IMR-90 (cell line): ENCODE results near the gene INO80. TPM values are rescaled to one million over a fixed set of nuclear protein-coding genes. Genes with fewer than 3 reads are reported as not detected.

Experiments
- ATAC-seq: fragments of 200-7000 bp; cut with Tn5 transposase; 2 replicates; pipeline ENCODE4 v1.9.1; 2020; ENCODE audit warnings: low read depth, mild to moderate bottlenecking, moderate library complexity
- BruUV-seq: library from RNA; stranded (reverse); fragments of 400-500 nt; replicated peaks from 2 replicates; lab custom pipeline; 2021; lab: Mats Ljungman, UMichigan
- CTCF ChIA-PET: fragments of 300-600 bp; formaldehyde crosslinking; extraction: SDS; loops from one replicate; lab custom pipeline; 2021; ENCODE audit warnings: antibody characterized with exemption; lab: Yijun Ruan, JAX
- POLR2A ChIA-PET: fragments of 300-600 bp; sonication (Branson Sonifier 250); formaldehyde crosslinking; loops from one replicate; lab custom pipeline; 2022; ENCODE audit warnings: antibody characterized with exemption; ENCODE audit not compliant: unreplicated experiment; lab: Charles Lee
- DNase-seq: peaks from one replicate; pipeline ENCODE4 v3.0.0; 2013
- H2AFZ ChIP-seq: replicated peaks from 2 replicates; pipeline ENCODE3; 2013; ENCODE audit warnings: low read length, mild to moderate bottlenecking; ENCODE audit not compliant: poor library complexity
- H2AK5ac ChIP-seq: 2 replicates; pipeline ENCODE4 v1.6.1; 2013; ENCODE audit warnings: low read depth, low read length, inconsistent platforms
- H2AK9ac ChIP-seq: replicated peaks from 2 replicates; pipeline ENCODE3; 2013; ENCODE audit warnings: mild to moderate bottlenecking, low read depth, low read length, moderate library complexity; ENCODE audit not compliant: poor library complexity
- H2BK120ac ChIP-seq: 2 replicates; pipeline ENCODE4 v1.6.1; 2013; ENCODE audit warnings: low read depth, low read length, inconsistent platforms
- H2BK15ac ChIP-seq: 3 replicates; pipeline ENCODE4 v1.6.1; 2013; ENCODE audit warnings: low read depth, low read length, inconsistent platforms
- H2BK20ac ChIP-seq: 2 replicates; pipeline ENCODE4 v1.6.1; 2013; ENCODE audit warnings: low read depth, mild to moderate bottlenecking, inconsistent platforms, low read length, moderate library complexity
- H2BK5ac ChIP-seq: 2 replicates; pipeline ENCODE4 v1.6.1; 2013; ENCODE audit warnings: mild to moderate bottlenecking, low read depth, low read length, inconsistent platforms; ENCODE audit not compliant: poor library complexity, severe bottlenecking
- H3K14ac ChIP-seq: replicated peaks from 2 replicates; pipeline ENCODE4 v1.6.1; 2013; ENCODE audit warnings: low read depth, low read length, inconsistent platforms
- H3K18ac ChIP-seq: 2 replicates; pipeline ENCODE4 v1.6.1; 2013; ENCODE audit warnings: low read depth, low read length, control low read depth
- H3K23ac ChIP-seq: 2 replicates; pipeline ENCODE4 v1.6.1; 2013; ENCODE audit warnings: low read depth, low read length, inconsistent platforms
- H3K27ac ChIP-seq: 2 replicates; pipeline ENCODE4 v1.5.1; 2013; ENCODE audit warnings: mild to moderate bottlenecking, control low read depth, low read length; ENCODE audit not compliant: insufficient read depth
- H3K27me3 ChIP-seq: 2 replicates; pipeline ENCODE4 v1.6.1; 2013; ENCODE audit warnings: low read length; ENCODE audit not compliant: control insufficient read depth, insufficient read depth
- H3K36me3 ChIP-seq: 2 replicates; pipeline ENCODE4 v1.6.1; 2013; ENCODE audit warnings: low read length, mixed read lengths; ENCODE audit not compliant: control insufficient read depth, insufficient read depth
- H3K4ac ChIP-seq: 2 replicates; pipeline ENCODE4 v1.6.1; 2013; ENCODE audit warnings: low read depth, low read length, inconsistent platforms
- H3K4me1 ChIP-seq: 2 replicates; pipeline ENCODE4 v1.6.1; 2013; ENCODE audit warnings: low read length, mixed read lengths; ENCODE audit not compliant: control insufficient read depth, insufficient read depth
- H3K4me2 ChIP-seq: 2 replicates; pipeline ENCODE4 v1.6.1; 2013; ENCODE audit warnings: low read depth, mild to moderate bottlenecking, control low read depth, low read length, moderate library complexity
- H3K4me3 ChIP-seq: 2 replicates; pipeline ENCODE4 v1.5.1; 2013; ENCODE audit warnings: low read depth, mild to moderate bottlenecking, control low read depth, low read length, moderate library complexity; ENCODE audit not compliant: insufficient read depth
- H3K56ac ChIP-seq: 2 replicates; pipeline ENCODE4 v1.6.1; 2013; ENCODE audit warnings: low read length, inconsistent platforms; ENCODE audit not compliant: insufficient read depth; ENCODE audit errors: extremely low read depth
- H3K79me1 ChIP-seq, 2 experiments: 2 replicates each; pipeline ENCODE4 v1.6.1; 2013; ENCODE audit warnings: low read length in 2 of 2, inconsistent platforms in 1 of 2, low read depth in 1 of 2
- H3K9ac ChIP-seq: 2 replicates; pipeline ENCODE4 v1.6.1; 2013; ENCODE audit warnings: low read depth, low read length, control low read depth
- H3K9me1 ChIP-seq: 2 replicates; pipeline ENCODE4 v1.6.1; 2013; ENCODE audit warnings: low read length, inconsistent platforms; ENCODE audit not compliant: insufficient read depth
- H3K9me3 ChIP-seq: 2 replicates; pipeline ENCODE4 v1.6.1; 2013; ENCODE audit warnings: low read length; ENCODE audit not compliant: control insufficient read depth, insufficient read depth
- H4K20me1 ChIP-seq: 2 replicates; pipeline ENCODE4 v1.6.1; 2013; ENCODE audit warnings: low read length, inconsistent platforms; ENCODE audit not compliant: insufficient read depth
- H4K5ac ChIP-seq: 2 replicates; pipeline ENCODE4 v1.6.1; 2013; ENCODE audit warnings: mild to moderate bottlenecking, low read depth, low read length, control low read depth
- H4K8ac ChIP-seq, 2 experiments: 2 replicates each; pipeline ENCODE4 v1.6.1; 2013; ENCODE audit warnings: low read depth in 2 of 2, low read length in 2 of 2, control low read depth in 1 of 2, inconsistent platforms in 1 of 2
- H4K91ac ChIP-seq: 2 replicates; pipeline ENCODE4 v1.6.1; 2013; ENCODE audit warnings: low read depth, low read length, inconsistent platforms; ENCODE audit not compliant: insufficient read depth
- CHD1 ChIP-seq: IDR thresholded peaks from 2 replicates; pipeline ENCODE4 v1.6.1; 2012; ENCODE audit warnings: low read depth, low read length, improper control_type of control experiment
- MAFK ChIP-seq: IDR thresholded peaks from 2 replicates; pipeline ENCODE4 v1.6.1; 2012; ENCODE audit warnings: low read depth, low read length, improper control_type of control experiment
- WGBS, 2 experiments: methylation state at CpG; one replicate each; pipeline versions ENCODE4 v1.1.5 to v1.1.7; 2013; ENCODE audit warnings: missing lambda C conversion rate in 2 of 2; ENCODE audit not compliant: insufficient read length in 1 of 2; ENCODE audit errors: extremely low coverage in 2 of 2; 5-methylcytosine and 5-hydroxymethylcytosine counted together
- dilution Hi-C: fragments of 300-500 bp; cut with HindIII; formaldehyde crosslinking; loops from one replicate; pipeline ENCODE4 v1.14.3; 2018; ENCODE audit warnings: low sequenced_read_pairs; ENCODE audit not compliant: unreplicated experiment
- in situ Hi-C: fragments of 300-500 bp; cut with MboI; formaldehyde crosslinking; loops from 3 replicates; pipeline ENCODE4 v1.14.3; 2019; ENCODE audit warnings: low sequenced_read_pairs, inconsistent platforms, mixed read lengths
- intact Hi-C: fragments of 100-400 bp; cut with micrococcal nuclease; formaldehyde crosslinking; loops from 2 replicates; pipeline ENCODE4 v1.10.0; 2022
- polyA plus RNA-seq, 3 experiments: library from polyadenylated mRNA; depleted of rRNA; stranded (reverse); fragments of >200 nt; gene quantifications; 2 replicates each; pipeline ENCODE4 v1.2.3, GENCODE V29; 2012; ENCODE audit warnings: low replicate concordance in 1 of 3
- total RNA-seq: library from RNA; depleted of rRNA; stranded (reverse); fragments of >200 nt; gene quantifications from 2 replicates; pipeline ENCODE4 v1.2.3, GENCODE V29; 2012

Gene INO80
- total and polyA plus RNA-seq, 2 of the 4 experiments (the other 2 are of a cell fraction) = 6.0 to 13.3 TPM

DNA sequence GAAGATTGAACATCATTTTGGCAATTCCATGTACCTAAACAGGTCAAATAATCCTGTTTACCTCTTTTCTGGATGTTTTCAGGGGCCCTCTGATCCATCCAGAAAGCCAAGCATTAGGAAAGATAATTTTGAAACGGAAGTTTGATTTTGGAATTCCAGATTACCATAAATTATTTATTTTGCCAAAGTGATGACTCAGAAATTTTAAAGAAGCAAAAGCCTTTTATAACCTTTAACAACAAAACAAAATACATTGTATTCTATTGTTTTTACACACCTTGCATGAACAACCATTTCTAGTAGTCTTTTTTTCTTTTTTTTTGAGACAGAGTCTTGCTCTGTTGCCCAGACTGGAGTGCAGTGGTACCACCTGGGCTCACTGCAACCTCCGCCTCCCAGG lies 32.0 kb upstream of the INO80 start:
- WGBS, 2 experiments = 86% methylated on average over 1 of the region's 2 CpGs; no CpG with 5 or more reads in 1 of the 2 experiments
- intact Hi-C loops = no loop called here

More for the DNA sequence above, 32.0 kb upstream of the INO80 start:
- Histone ChIP-seq H3K56ac (no peak overlapping the region), H3K27me3 (no peaks in the 10 kb centered on the region), H3K9ac (no peak overlapping the region), H3K4me3 (no peak overlapping the region), H3K79me1 (no peaks in the 10 kb centered on the region), H3K9me3 (no peaks in the 10 kb centered on the region), H3K27ac (no peak overlapping the region), H4K91ac (no peak overlapping the region), H3K4ac (no peak overlapping the region), H3K9me1 (peaks cover 5% of the 10 kb centered on the region; the same call in 1 of the 2 replicates), H3K23ac (no peak overlapping the region), H2BK120ac (peak overlapping the region; percentile 32; the same call in 1 of the 2 replicates), H3K14ac (no peak overlapping the region), H3K36me3 (no peaks in the 10 kb centered on the region), H2BK15ac (no peak overlapping the region), H4K8ac (no peak overlapping the region), H3K18ac (no peak overlapping the region), H2AFZ (no peak overlapping the region), H2BK20ac (peak overlapping the region; percentile 24; the same call in 1 of the 2 replicates), H2AK9ac (no peak overlapping the region), H3K4me2 (no peak overlapping the region), H2AK5ac (no peak overlapping the region), H3K4me1 (no peaks in the 10 kb centered on the region), H4K20me1 (no peaks in the 10 kb centered on the region), H4K5ac (no peak overlapping the region), H2BK5ac (no peak overlapping the region)
- DNase-seq = no peak
- ChIA-PET POLR2A (no interaction called here), CTCF (no interaction called here)
- TF ChIP-seq CHD1 (no peak), MAFK (peak; percentile 59)
- BruUV-seq = no TSS peak
- no peak for ATAC-seq
- dilution Hi-C loops (no loop called here), in situ Hi-C loops (no loop called here)
